HG03060 (cell line): ENCODE measurements around the gene AP2A2.
"Not testable (repeated sequence)": the region's sequence is repeated elsewhere in the genome, so short reads cannot be mapped to it uniquely, and the experiment has no call there.

Experiments used
- ATAC-seq: cut with Tn5 transposase; IDR thresholded peaks from one replicate; pipeline ENCODE4 v1.9.1; 2021; ENCODE audit warnings: low read depth, moderate number of reproducible peaks; ENCODE audit not compliant: unreplicated experiment

The AP2A2 gene

DNA sequence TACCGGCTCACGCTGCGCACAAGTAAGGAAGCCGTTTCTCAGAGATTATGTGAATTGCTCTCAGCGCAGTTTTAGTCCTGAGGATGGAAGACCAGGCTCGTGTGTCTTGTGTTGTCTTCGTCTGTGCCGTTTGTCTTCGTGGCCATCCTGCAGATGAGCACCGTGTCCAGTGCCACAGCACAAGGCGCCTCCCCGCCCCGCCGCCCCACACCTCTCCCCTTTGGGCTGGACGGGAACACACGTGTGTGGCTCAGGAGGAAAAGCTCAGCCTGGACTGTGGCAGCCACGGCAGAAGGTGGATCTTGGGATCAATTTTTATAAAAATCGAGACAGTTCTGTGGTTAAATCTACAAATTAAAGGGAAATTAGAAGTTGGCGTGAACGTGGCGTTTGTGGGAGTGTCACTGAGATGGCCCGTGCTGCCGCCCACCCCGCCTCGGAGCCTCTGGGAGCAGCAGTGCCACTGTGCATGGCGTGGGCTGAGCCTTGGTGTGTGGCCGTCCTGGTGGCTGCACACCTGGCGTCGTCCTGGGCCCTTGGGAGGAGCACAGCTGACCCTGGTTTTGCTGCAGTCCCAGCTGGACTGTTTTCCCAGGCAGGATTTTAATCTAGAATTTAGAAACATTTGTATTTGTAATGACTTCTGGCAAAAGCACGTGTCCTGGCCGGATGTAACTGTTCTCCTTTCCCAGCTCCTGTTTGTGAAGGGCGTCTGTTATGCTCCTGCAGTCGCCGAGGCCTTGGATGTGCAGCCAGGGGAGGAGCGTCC lies 85.1 kb downstream of the AP2A2 start:
- ATAC-seq = no peak

DNA sequence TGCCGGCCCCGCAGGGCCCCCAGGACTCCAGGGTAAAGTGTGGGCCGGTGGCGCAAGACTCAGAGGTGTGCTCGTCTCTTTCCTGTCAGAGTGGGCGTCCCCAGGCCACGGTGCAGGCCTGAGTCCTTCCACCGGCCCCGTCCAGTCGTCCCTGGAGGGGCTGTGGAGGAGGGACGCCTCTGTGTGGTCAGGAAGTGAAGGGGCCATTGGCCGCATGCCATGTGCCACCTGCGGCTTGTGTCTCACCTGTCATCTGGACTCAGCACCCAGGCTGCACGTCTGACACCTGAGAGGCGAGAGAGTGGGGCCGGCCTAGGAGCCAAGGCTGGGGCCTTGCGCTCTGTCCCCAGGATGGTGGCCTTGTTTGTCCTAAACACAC lies 85.6 kb downstream of the AP2A2 start:
- no peak for ATAC-seq

DNA sequence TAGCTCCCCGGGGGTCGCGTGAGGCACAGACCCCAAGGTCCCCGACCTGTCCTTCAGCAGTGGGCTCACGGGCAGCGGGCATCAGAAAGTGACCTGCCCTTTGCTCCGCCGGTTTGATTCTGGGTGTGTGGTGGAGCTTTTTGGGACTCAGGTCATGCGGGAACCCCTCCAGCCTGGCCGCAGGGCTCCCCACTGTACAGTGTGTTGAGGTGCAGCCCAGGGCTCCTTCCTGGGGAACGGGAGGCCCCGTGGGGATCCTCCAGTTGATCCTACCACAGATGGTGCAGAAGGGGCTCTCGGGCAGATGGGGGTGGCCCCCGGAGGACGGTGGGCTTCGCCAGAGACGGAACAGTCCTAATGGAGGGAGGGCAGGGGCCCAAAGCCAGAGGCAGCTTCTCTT lies 86.6 kb downstream of the AP2A2 start:
- ATAC-seq = no peak

DNA sequence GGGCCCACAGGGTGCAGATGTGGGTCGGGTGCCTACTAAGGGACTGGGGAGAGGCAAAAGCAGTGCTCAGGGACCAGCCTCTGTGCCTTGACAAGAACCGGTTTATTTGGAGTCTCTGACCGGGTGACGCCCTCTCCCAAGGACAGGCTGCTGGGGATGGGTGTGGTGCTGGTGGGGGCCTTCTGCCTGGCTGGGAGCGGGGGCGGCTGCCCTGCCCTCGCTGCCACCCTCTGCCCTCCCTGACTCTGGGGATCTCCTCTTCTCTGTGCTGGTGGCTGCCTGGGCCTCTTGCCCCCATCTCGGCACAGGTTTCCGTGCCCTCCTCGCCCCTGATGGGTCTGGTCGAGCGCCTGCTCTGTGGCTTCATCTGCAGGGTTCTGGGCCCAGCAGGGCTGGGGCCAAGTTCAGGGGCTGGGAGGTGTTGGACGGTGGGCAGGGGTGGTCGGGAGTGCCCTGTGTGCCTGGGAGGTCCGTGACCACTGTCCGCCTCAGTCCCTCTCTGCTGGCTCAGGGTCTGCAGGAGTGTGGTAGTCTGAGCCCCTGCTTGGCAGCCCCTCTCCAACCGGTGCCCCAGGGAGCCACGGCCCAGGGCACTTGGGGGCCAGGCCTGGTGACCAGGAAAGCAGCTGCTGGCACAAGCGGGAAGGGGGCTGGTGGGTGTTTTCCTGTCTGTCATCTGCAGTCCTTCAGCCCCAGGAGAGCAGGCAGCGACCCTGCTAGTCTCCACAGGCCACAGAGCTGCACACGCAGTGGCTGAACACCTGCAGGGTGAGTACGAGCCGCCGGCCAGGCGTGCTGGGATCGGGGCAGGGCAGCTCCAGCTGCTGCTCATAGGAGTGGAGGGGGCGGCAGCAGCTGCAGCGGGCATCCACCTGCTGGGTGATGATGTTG lies 87.3 kb downstream of the AP2A2 start:
- ATAC-seq = no peak

DNA sequence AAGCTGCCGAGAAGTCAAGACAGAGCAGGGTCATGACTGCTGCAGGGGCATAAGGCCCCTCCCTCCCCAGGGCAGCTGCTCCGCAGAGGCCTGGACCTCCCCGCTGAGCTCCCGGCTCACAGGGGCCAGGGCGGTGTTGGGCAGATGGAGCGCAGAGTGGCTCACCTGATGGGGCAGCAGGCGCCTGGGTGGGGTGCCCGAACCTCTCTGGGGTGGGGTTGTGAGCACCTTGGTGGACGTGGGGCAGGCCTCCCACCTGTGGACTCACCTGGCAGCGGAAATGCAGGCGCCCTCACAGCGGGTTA lies 87.9 kb downstream of the AP2A2 start:
- ATAC-seq = no peak

DNA sequence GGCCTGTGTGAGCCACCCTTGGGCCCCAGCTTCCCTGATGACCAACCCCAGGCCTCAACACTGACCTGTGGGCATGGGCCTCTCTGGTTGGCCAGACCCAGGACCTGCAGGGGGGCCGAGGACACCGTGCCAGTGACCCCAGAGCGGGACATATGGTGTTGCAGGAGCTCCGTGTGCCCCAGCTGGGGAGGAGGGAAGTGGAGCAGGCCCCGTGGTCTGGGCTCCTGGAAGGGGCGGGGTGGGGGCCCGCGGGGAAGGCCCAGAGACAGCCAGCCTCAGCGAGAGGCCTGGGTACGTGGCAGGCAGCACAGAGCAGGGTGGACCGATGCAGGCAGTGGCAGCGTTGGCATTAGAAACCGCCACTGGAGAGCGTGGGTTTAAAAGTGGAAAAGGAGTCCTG lies 88.6 kb downstream of the AP2A2 start:
- ATAC-seq = no peak

DNA sequence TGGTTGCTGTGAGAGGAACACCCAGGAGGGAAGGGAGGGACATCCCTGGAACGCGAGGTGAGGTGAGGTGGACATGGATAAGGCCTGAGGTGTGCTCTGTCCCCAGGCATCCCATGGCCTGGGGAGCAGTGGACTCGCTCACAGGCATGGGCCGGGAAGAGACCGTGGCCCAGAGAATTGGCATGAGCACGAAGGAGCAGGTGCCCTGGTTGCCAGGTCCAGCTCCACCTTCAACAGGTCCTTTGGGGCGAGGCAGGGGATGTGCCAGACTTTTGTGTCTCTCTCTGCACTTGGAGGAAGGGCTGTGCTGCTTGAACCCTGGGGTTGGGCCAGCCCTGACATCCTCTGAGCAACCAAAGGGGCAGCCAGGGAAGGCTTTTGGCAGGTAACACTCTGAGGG lies 89.4 kb downstream of the AP2A2 start:
- no peak for ATAC-seq

DNA sequence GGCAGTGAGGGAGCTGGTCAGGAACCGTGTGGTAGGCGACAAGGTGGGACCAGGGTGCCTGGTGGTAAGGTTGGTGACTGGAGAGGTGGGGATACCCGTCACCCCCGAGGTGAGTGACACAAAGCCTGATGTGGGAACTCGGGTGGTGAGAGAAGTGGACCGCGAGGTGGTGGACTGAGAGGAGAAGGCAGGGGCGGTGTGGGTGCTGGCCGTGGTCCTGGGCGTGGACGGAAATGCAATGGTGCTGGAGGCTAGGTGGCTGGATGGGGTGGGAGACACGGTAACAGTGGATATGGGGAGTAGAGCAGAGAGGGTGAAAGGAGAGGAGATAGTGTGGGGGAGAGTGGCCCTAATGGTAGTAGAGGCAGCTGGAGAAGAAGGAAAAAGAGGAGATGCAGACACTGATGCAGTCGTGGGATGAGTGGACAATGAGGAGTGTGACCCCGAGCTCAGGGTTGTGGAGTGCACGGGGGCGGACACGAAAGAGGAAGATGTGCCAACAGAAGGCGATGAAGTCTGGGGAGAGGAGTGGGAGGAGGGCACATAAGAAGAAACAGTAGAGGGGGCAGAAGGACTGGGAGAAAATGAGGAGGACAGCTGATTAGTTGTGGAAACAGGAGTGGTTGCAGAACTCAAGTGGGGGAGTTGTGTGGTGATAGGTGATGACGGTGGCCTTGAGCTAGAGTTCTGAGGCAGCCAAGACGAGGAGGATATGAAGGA lies 90.3 kb downstream of the AP2A2 start:
- no peak for ATAC-seq

DNA sequence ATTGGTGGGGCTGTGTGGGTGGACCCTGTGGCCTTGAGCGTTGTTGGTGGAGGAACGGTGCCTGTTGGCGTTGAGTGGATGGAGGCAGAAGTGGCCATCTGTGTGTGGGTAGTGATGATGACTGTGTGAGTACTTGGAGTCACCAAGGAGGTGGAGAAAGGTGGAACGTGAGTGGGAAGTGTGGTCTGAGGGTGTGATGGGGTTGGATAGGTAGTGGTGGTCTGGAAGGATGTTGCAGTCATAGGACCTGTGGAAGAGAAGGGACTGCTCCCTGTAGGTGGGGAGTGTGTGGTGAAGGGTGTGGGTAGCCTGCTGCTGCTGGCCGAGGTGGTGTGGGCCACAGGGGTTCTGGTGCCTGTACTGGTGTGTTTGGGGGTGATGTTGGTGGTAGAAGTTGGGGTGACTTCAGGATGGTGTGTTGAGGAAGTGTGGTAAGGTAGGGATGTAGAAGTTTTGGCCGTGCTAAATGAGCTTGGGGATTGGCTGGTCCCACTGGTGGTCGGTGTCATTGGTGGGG lies 91.0 kb downstream of the AP2A2 start:
- not testable (repeated sequence) for ATAC-seq

DNA sequence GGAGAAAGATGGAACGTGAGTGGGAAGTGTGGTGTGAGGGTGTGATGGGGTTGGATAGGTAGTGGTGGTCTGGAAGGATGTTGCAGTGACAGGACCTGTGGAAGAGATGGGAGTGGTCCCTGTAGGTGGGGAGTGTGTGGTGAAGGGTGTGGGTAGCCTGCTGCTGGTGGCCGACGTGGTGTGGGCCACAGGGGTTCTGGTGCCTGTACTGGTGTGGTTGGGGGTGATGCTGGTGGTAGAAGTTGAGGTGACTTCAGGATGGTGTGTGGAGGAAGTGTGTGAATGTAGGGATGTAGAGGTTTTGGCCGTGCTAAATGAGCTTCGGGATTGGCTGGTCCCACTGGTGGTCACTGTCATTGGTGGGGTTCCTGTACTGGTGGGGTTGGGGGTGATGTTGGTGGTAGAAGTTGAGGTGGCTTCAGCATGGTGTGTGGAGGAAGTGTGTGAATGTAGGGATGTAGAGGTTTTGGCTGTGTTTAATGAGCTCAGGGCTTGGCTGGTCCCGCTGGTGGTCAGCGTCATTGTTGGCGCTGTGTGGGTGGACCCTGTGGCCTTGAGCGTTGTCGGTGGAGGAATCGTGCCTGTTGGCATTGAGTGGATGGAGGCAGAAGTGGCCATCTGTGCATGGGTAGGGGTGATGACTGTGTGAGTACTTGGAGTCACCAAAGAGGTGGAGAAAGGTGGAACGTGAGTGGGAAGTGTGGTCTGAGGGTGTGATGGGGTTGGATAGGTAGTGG lies 91.8 kb downstream of the AP2A2 start:
- no peak for ATAC-seq

DNA sequence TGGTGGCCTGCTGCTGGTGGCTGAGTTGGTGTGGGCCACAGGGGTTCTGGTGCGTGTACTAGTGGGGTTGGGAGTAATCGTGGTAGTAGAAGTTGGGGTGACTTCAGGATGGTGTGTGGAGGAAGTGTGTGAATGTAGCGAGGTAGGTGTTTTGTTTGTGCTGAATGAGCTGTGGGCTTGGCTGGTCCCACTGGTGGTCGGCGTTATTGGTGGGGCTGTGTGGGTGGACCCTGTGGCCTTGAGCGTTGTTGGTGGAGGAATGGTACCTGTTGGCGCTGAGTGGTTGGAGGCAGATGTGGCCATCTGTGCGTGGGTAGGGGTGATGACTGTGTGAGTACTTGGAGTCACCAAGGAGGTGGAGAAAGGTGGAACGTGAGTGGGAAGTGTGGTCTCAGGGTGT lies 92.4 kb downstream of the AP2A2 start:
- no peak for ATAC-seq

DNA sequence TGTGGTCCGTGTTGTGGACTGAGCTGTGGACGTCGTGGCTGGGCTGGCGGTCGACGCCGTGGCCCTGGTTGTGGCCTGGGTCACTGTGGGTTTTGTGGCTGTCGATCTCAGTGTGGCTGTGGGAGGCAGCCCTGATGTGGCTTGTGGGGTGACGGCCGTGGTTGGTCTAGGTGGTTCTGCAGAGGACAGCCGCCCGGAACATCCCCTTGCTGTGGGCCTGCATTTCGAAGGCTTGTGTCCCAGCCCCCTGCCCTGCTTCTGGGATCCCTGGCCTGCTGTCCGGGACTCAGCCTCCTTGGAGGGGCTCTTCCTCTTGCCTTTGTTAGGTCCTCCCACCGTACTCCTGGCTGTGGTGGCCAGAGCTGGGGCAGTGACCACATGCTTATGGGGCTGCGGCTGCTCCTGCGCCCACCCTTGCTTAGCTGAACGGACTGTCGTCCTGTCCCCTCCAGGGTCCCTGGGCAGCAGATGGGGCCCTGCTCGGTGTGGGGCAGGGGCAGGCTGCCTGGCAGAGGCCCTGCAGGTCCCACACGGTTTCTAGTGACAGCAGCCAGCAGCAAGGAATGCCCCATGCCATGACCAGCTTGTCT lies 93.7 kb downstream of the AP2A2 start:
- ATAC-seq = no peak

DNA sequence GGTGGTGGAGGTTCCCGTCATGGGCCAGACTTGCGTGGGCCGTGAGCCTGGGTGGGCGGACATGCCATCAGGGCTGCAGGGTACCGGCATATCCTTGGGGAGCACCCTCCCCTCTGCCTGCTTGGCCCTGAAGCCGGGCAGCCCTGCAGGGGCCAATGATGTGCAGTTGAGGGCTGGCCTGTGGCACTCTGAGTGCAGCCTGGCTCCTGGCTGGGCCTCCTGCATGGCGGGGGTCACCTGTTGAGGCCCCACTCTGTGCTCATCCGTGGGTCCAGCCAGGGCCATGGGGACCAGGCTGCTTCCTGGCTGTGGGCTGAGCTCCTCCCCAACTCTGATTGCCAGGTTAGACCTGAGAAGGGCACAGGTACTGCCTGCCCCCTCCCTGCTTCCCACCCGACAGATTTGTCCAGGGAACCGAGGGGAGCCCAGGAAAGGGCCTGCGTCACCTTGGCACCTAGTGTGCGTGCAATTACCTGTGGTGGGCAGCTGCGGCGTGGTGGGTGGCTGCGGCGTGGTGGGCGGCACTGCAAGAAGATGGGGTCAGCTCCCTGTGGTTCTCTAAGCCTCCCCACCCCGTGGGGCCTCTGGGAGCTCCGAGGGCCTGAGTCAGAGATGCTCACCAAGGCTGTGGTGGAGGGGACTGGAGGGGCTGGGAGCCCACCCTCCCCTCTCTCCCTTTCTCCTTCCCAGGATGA lies 94.7 kb downstream of the AP2A2 start:
- ATAC-seq = no peak

DNA sequence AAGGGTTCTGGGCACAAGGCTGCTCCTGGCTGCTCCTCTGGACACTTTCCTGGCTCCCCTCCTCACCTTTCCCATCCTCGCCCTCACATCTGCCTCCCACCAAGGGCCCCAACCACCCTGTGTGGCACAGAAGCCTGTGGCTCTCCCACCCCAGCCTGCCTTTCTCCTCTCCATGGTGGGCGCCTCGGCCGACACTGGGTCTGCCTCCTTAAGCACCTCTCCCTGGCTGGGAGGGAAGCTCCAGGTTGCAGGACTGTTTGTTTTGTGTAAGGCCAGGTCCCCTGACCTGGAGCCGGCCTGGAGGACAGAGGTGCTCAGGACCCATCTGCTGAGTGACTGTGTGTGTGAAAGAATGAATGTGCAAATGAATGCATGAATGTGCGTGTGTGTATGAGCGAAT lies 96.7 kb downstream of the AP2A2 start:
- no peak for ATAC-seq

DNA sequence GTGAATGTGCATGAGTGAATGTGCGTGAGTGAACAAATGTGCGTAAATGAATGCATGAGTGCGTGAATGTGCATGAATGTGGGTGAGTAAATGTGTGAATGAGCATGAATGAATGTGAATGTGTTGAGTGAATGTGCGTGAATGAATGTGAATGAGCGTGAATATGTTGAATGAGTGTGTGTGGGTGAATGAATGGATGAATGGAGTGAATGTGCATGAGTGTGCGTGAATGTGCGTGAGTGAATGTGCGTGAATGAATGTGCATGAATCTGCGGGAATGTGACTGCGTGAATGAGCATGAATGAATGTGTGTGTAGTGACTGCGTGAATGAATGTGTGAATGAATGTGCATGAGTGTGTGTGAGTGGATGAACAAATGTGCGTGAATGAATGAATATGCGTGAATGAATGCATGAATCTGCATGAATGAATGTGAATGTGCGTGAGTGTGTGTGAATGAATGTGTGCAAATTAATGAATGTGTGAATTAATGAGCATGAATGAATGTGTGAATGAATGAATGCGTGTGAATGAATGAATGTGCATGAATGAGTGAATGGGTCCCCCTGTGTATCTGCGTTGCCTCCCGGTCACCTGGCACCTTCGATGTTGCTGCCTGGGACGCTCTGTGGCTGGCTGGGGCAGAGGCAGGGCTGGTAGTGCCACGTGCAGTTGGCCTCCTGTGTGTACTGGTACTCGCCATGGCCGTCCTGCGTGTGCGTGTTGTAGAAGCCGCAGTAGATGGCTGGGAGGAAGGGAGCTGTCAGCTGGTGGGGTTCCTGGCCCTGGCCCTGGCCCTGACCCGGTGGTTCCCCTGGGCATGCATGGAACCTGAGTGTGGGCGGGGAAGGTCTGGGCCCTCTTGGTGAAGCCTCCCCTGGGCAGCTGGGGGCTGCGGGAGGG lies 97.5 kb downstream of the AP2A2 start:
- ATAC-seq = no peak

DNA sequence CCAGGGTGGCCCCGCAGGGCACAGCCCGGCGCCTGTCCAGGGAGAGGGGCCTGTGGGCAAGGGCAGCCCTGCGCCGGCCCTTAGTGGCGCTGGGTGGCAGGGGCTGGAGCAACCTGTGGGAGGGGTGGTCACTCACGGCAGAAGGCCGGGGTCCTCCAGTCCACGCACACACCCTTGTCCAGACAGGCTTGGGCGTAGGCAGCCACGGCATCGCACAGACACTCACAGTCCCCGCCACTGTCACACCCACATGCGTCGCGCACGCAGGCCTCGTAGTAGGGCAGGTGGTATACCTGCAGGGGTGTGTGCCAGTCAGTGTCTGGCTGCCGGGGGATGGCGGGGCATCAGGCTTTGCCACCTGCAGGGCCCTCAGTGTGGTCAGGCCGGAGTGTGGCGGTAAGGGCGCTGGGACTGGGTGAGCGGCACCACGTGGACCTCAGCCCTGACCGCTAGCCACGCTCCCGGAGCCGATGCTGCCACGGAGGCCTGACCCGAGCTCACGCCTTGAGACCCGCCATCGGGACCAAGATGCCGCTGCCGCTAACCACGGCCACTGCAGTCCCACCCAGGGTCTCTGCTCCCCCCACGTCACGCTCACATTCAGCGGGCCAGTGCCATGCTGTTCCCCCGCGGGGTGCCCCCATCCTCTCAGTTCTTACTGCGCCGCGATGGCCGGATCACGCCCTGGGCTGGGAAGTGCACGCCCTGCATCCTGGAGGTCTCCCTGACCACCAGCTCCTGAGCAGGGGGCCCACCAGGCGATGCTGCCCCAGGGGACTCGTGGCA lies 98.3 kb downstream of the AP2A2 start:
- no peak for ATAC-seq

DNA sequence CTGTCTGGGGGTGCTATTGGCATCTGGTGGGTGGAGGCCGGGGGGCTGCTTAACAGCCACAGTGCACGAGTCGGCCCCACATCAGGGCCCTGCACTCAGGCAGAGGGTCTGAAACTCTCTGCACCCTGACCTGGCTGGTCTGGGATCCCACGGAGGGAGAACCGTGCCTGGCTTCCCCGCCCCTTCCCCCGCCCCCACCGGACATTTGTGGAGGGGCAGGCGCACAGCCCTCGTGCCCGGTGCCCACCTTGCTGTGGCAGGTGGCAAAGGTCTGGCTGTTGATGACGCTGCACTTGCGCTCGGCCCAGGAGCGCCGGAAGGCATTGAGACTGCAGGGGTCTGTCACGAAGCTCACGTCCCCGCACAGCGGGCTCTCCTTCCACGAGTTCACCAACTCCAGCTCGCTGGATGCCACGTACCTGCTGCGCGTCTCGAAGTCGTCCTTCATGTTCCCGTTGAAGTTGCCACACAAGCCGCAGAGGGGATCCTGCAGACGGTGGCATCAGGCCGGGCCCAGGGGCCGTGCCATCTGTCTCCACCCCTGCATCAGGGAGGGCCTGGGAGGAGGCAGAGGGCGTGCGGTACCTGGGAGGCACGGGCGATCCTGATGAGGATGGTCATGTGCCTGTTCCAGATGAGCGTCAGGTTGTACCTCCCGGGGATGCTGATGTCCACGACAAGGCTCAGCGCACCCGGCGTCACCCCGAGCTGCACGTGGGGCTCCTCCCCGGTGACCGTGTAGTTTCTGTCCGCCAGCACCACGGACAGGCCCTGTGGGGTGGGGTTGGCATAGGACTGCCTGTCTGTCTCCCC lies 99.1 kb downstream of the AP2A2 start:
- no peak for ATAC-seq
